T-helper 9 cell (primary cell): ENCODE results near the gene HOXC12.

Experiments
- DNase-seq: peaks from one replicate; pipeline ENCODE4 v3.0.0-alpha.2; 2020

Gene HOXC12

GRCh38 chr12:53985692-53985993, 30.9 kb downstream of the HOXC12 start:
- DNase-seq: no peak

- no peak for DNase-seq
Observed at GRCh38 chr12:53985994-53986685, 31.4 kb downstream of the HOXC12 start.

GRCh38 chr12:53986686-53987483, 32.2 kb downstream of the HOXC12 start:
- DNase-seq: no peak

GRCh38 chr12:53987787-53988230, 33.1 kb downstream of the HOXC12 start:
- no peak for DNase-seq

GRCh38 chr12:53988541-53989226, 34.0 kb downstream of the HOXC12 start:
- no peak for DNase-seq

GRCh38 chr12:53989227-53990113, 34.8 kb downstream of the HOXC12 start:
- DNase-seq: no peak

- DNase-seq: no peak
Observed at GRCh38 chr12:53990311-53991076, 35.8 kb downstream of the HOXC12 start.

- no peak for DNase-seq
Observed at GRCh38 chr12:53991077-53991460, 36.4 kb downstream of the HOXC12 start.

GRCh38 chr12:53992377-53992889, 37.7 kb downstream of the HOXC12 start:
- no peak for DNase-seq

- no peak for DNase-seq
Observed at GRCh38 chr12:53993162-53994008, 38.7 kb downstream of the HOXC12 start.

- no peak for DNase-seq
Observed at GRCh38 chr12:53994009-53994263, 39.2 kb downstream of the HOXC12 start.

GRCh38 chr12:53994264-53995001, 39.7 kb downstream of the HOXC12 start:
- no peak for DNase-seq

GRCh38 chr12:53995002-53995377, 40.3 kb downstream of the HOXC12 start:
- DNase-seq: no peak

- no peak for DNase-seq
Observed at GRCh38 chr12:53995378-53996239, 40.9 kb downstream of the HOXC12 start.

- no peak for DNase-seq
Observed at GRCh38 chr12:53996240-53997203, 41.8 kb downstream of the HOXC12 start.

GRCh38 chr12:53997204-53998109, 42.8 kb downstream of the HOXC12 start:
- no peak for DNase-seq
